ENCODE measurements around the gene NUP210L. TPM values are rescaled to one million over a fixed set of nuclear protein-coding genes. Genes with fewer than 3 reads are reported as not detected.

NUP210L gene
- polyA plus RNA-seq, 2 of the 4 experiments (the other 2 are of a cell fraction), result not detected

- FAIRE-seq, result no peak
- Histone ChIP-seq H3K27ac (no peak overlapping the region), H3K4me3 (no peak overlapping the region), H3K4me2 (no peak overlapping the region), H3K4me1 (peaks cover 16% of the 10 kb centered on the region), H3K9me3 (no peaks in the 10 kb centered on the region)
- ChIA-PET POLR2A (interaction anchor here (0.6 to 1.9 kb wide), 2 partner anchors 10 to 130 kb away, joined by 3 to 7 read pairs; partner anchors contain the start of gene SLC39A1), CTCF (interaction anchor here (1.3 to 7.5 kb wide), 4 partner anchors 11 to 296 kb away, joined by 4 to 90 read pairs (median 10); partner anchors contain the start of genes DENND4B, NPR1, RAB13 and SLC39A1)
- no peak for ATAC-seq
- TF ChIP-seq JUN (IDR thresholded peaks at IDR 0.05) (0 out of 5 replicates have a peak, but pooled peaks of 1 of the 2 experiments have one; percentile 6), JUNB (IDR thresholded peaks at IDR 0.05) (no peak), FOXS1 (CRISPR knock-in tag; IDR thresholded peaks at IDR 0.05) (no peak)
- 86% methylated on average over 7 of the region's 7 CpGs for WGBS (ENCODE audit: missing lambda C conversion rate)
- no peak for DNase-seq (ENCODE audit: low read depth in 1 of 2, low spot score in 1 of 2)
Measured at GRCh38 chr1:153973525-153973924, 181.3 kb downstream of the NUP210L start.

GRCh38 chr1:153973071-153973470, 181.8 kb downstream of the NUP210L start:
- DNase-seq (ENCODE audit: low read depth in 1 of 2, low spot score in 1 of 2) (no peak), ATAC-seq (no peak), FAIRE-seq (no peak)
- POLR2A ChIA-PET, result interaction anchor here (0.6 to 1.9 kb wide), 2 partner anchors 10 to 129 kb away, joined by 3 to 7 read pairs; partner anchors contain the start of gene SLC39A1
- CTCF ChIA-PET, result interaction anchor here (1.3 to 7.5 kb wide), 4 partner anchors 10 to 295 kb away, joined by 4 to 90 read pairs (median 10); partner anchors contain the start of genes DENND4B, NPR1, RAB13 and SLC39A1
- WGBS (ENCODE audit: missing lambda C conversion rate), result 96% methylated on average over 3 of the region's 3 CpGs
- TF ChIP-seq ESRRA (IDR thresholded peaks at IDR 0.05; ENCODE audit: borderline replicate concordance, low read length) (no peak), HOXA7 (CRISPR knock-in tag; IDR thresholded peaks at IDR 0.05) (no peak), BHLHE40 (IDR thresholded peaks at IDR 0.05; ENCODE audit: low read depth, low read length) (no peak), REST (IDR thresholded peaks at IDR 0.05) (no peak), HEYL (CRISPR knock-in tag; IDR thresholded peaks at IDR 0.05) (no peak), HES2 (IDR thresholded peaks at IDR 0.05) (no peak), JUN (IDR thresholded peaks at IDR 0.05) (0 out of 5 replicates have a peak, but pooled peaks of 1 of the 2 experiments have one; percentile 16), RARB (CRISPR knock-in tag; IDR thresholded peaks at IDR 0.05) (no peak)
- peaks cover 16% of the 10 kb centered on the region for H3K4me1 ChIP-seq
- no peak overlapping the region for H3K4me2 ChIP-seq
- no peak overlapping the region for H3K27ac ChIP-seq
- H3K9me3 ChIP-seq, result no peaks in the 10 kb centered on the region
- H3K4me3 ChIP-seq, result no peak overlapping the region

GRCh38 chr1:153970346-153970745, 184.5 kb downstream of the NUP210L start:
- DNase-seq (ENCODE audit: low read depth in 1 of 2, low spot score in 1 of 2), result no peak
- FAIRE-seq, result no peak
- TF ChIP-seq POLR2AphosphoS2 (conservative IDR thresholded peaks at IDR 0.05; ENCODE audit: low read length), result no peak
- TF ChIP-seq ZNF302 (CRISPR knock-in tag; IDR thresholded peaks at IDR 0.05), result no peak
- TF ChIP-seq ELK1 (IDR thresholded peaks at IDR 0.05; ENCODE audit: low read depth, low read length), result no peak
- TF ChIP-seq JUN (IDR thresholded peaks at IDR 0.05), result no peak
- no peak for TF ChIP-seq BHLHE40 (IDR thresholded peaks at IDR 0.05; ENCODE audit: low read depth, low read length)
- TF ChIP-seq SREBF2 (IDR thresholded peaks at IDR 0.05), result no peak
- no peak for TF ChIP-seq RFX5 (IDR thresholded peaks at IDR 0.05)
- no peak for TF ChIP-seq RARB (CRISPR knock-in tag; IDR thresholded peaks at IDR 0.05)
- TF ChIP-seq TFCP2L1 (CRISPR knock-in tag; IDR thresholded peaks at IDR 0.05), result no peak
- no peak for TF ChIP-seq BCL3 (IDR thresholded peaks at IDR 0.05)
- no peak for TF ChIP-seq CEBPB (IDR thresholded peaks at IDR 0.05)
- TF ChIP-seq KDM1A (IDR thresholded peaks at IDR 0.05; ENCODE audit: low read depth), result no peak
- no peak for TF ChIP-seq NFE2L2 (conservative IDR thresholded peaks at IDR 0.05; ENCODE audit: low read length)
- no peak for TF ChIP-seq CBX2 (IDR thresholded peaks at IDR 0.05; ENCODE audit: borderline replicate concordance, low read depth)
- no peak for TF ChIP-seq PHF8 (IDR thresholded peaks at IDR 0.05; ENCODE audit: borderline replicate concordance, low read depth)
- no peak for TF ChIP-seq CHD2 (IDR thresholded peaks at IDR 0.05; ENCODE audit: low read length, partially characterized antibody)
- TF ChIP-seq EHF (CRISPR knock-in tag; IDR thresholded peaks at IDR 0.05), result no peak
- TF ChIP-seq USF2 (IDR thresholded peaks at IDR 0.05), result no peak
- no peak for TF ChIP-seq HOXB13 (CRISPR knock-in tag; IDR thresholded peaks at IDR 0.05; ENCODE audit: low read depth)

More at GRCh38 chr1:153970346-153970745, 184.5 kb downstream of the NUP210L start:
- H3K4me3 ChIP-seq, result no peak overlapping the region
- H3K4me1 ChIP-seq, result peaks cover 12% of the 10 kb centered on the region
- H3K27ac ChIP-seq, result no peak overlapping the region
- no peaks in the 10 kb centered on the region for H3K9me3 ChIP-seq
- ChIA-PET CTCF (interaction anchor here (0.7 to 1.2 kb wide), 3 partner anchors 16 to 173 kb away, joined by 4 read pairs; partner anchors contain the start of gene RAB13), POLR2A (no interaction called here)
- 96% methylated on average over 2 of the region's 2 CpGs for WGBS (ENCODE audit: missing lambda C conversion rate)
- ATAC-seq, result no peak
- no peak overlapping the region for H3K4me2 ChIP-seq
